SH-SY5Y (cell line): ENCODE data around the gene SEL1L2.
A peak's percentile ranks its signal among the peaks of the same experiment; 100 is the strongest.

Experiments
- GATA2 ChIP-seq: IDR thresholded peaks from 2 replicates; pipeline ENCODE4 v1.6.1; 2011; ENCODE audit warnings: mild to moderate bottlenecking, low read depth, low read length
- GATA3 ChIP-seq: IDR thresholded peaks from 2 replicates; pipeline ENCODE4 v1.6.1; 2011; ENCODE audit warnings: low read depth, mild to moderate bottlenecking, low read length, moderate library complexity

SEL1L2 gene

GRCh38 chr20:13821876-13822275, 168.5 kb downstream of the SEL1L2 start:
- no peak for TF ChIP-seq GATA2
- no peak for TF ChIP-seq GATA3

GRCh38 chr20:13819885-13820645, 170.3 kb downstream of the SEL1L2 start:
- no peak for TF ChIP-seq GATA2
- TF ChIP-seq GATA3: no peak

- TF ChIP-seq GATA2 (no peak), GATA3 (no peak)
Observed at GRCh38 chr20:13817342-13817741, 173.1 kb downstream of the SEL1L2 start.

- TF ChIP-seq GATA2: no peak
Observed at GRCh38 chr20:13816757-13817156, 173.7 kb downstream of the SEL1L2 start.

- TF ChIP-seq GATA3 (no peak), GATA2 (no peak)
Observed at GRCh38 chr20:13814672-13815071, 175.7 kb downstream of the SEL1L2 start.

GRCh38 chr20:13813910-13814309, 176.5 kb downstream of the SEL1L2 start:
- TF ChIP-seq GATA2: no peak
- no peak for TF ChIP-seq GATA3

GRCh38 chr20:13810446-13810845, 180.0 kb downstream of the SEL1L2 start:
- no peak for TF ChIP-seq GATA3
- no peak for TF ChIP-seq GATA2

GRCh38 chr20:13809855-13810254, 180.6 kb downstream of the SEL1L2 start:
- no peak for TF ChIP-seq GATA2
- TF ChIP-seq GATA3: no peak

GRCh38 chr20:13809373-13809772, 181.0 kb downstream of the SEL1L2 start:
- TF ChIP-seq GATA2: no peak
- no peak for TF ChIP-seq GATA3

GRCh38 chr20:13800728-13801134, 189.7 kb downstream of the SEL1L2 start:
- no peak for TF ChIP-seq GATA3
- TF ChIP-seq GATA2: peak; percentile 78

- TF ChIP-seq GATA3 (no peak), GATA2 (no peak)
Observed at GRCh38 chr20:13799974-13800373, 190.4 kb downstream of the SEL1L2 start.
